ENCODE results near the gene RNF212. TPM values are rescaled to one million over a fixed set of nuclear protein-coding genes. Genes with fewer than 3 reads are reported as not detected.

Gene RNF212
- polyA plus RNA-seq, 4 donors = 10.8 to 16.8 (median 13.0) TPM

DNA sequence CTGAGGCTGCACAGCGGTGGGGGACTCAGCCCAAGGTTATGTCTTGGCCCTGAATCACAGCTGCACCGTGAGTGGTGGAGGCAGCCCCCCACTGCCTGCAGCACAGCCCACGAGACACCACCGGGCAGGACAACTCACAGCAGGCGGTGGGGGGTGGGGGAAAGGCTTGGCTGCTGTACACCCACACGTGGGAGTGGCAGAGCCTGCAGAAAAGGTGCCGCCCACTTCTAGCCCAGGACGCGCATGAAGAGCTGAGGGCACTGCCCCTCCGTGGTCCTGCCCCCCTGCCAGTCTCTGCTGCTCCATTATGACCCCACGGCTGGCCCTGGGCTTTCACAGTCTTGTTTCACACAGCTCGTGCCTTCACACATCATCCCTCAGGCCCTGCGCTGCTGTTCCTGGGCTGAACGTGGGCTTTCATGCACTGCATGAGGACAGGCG lies 61.1 kb downstream of the RNF212 start:
- DNase-seq (ENCODE audit: low read depth in 4 of 4, low spot score in 3 of 4) = no peak

DNA sequence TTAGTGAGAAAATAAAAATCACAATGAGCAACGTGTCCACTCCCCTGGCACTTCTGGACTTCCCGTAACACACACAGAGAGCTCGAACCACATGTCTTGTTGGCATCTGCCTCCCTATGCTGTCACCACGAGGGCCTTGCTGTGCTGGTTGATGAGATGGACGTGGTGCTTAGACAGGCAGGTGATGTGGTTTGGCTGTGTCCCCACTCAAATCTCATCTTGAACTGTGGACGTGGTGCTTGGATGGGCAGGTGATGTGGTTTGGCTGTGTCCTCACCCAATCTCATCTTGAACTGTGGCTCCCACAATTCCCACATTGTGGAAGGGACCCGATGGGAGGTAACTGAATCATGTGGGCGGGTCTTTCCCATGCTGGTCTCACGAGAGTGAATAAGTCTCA lies 61.9 kb downstream of the RNF212 start:
- no peak for DNase-seq (ENCODE audit: low read depth in 4 of 4, low spot score in 3 of 4)

- no peak for DNase-seq (ENCODE audit: low read depth in 4 of 4, low spot score in 3 of 4)
Observed at GRCh38 chr4:1050486-1051213, 62.7 kb downstream of the RNF212 start.

DNA sequence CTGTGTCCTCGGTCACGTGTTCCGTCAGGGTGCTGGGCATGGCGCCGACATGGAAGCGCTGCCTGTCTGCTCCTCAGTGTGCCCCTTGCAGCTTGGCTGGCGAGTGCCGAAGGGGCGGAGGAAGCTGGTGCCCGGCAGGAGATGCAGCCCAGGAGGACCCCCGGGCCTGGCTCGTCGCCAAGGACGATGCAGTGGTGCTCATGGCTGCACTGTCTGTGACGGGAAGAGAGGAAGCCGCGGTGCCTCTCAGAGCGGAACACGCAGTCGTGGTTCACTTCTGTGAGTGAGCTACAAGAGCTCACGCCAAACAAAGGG lies 63.8 kb downstream of the RNF212 start:
- DNase-seq (ENCODE audit: low read depth in 4 of 4, low spot score in 3 of 4) = no peak

DNA sequence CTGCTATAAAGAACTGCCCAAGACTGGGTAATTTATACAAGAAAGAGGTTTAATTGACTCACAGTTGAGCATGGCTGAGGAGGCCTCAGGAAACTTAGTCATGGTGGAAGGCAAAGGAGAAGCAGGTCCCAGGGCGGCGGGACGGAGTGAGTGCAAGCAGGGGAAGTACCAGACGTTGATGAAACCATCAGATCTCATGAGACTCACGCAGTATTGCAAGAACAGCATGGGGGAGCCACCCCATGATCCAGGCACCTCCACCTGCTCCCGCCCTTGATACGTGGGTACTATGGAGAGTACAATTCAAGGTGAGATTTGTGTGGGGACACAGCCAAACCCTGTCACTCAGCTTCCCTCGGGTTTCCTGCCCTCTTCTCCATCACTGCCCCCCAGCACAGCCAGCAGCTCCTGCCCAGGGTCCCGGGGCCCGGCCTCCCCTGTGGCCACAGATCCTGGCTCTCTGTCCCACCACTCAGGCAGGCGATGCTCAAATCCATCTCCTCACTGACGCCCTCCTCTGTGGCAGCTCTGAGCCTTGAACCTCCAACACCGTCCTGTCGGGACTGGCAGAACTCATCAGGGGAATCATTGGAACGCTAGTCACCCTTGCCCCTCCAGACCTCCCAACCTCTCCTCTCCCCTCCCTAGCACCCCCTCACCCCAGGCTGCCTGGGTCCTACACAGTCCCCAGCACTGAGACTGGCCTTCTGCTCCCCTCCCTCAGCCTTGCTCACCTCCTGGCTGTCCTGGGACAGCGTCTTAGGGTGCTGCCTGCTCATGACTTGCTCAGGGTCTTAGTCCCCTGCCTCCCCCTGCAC lies 64.4 kb downstream of the RNF212 start:
- DNase-seq (ENCODE audit: low read depth in 4 of 4, low spot score in 3 of 4) = no peak

- DNase-seq (ENCODE audit: low read depth in 4 of 4, low spot score in 3 of 4) = no peak
Observed at GRCh38 chr4:1047976-1048772, 65.2 kb downstream of the RNF212 start.

GRCh38 chr4:1047106-1047975 lies 66.0 kb downstream of the RNF212 start:
- no peak for DNase-seq (ENCODE audit: low read depth in 4 of 4, low spot score in 3 of 4)

GRCh38 chr4:1046581-1047011 lies 66.8 kb downstream of the RNF212 start:
- DNase-seq (ENCODE audit: low read depth in 4 of 4, low spot score in 3 of 4) = peak in 1 of 4 donors; percentile 49

- no peak for DNase-seq (ENCODE audit: low read depth in 4 of 4, low spot score in 3 of 4)
Observed at GRCh38 chr4:1045595-1046201, 67.7 kb downstream of the RNF212 start.

DNA sequence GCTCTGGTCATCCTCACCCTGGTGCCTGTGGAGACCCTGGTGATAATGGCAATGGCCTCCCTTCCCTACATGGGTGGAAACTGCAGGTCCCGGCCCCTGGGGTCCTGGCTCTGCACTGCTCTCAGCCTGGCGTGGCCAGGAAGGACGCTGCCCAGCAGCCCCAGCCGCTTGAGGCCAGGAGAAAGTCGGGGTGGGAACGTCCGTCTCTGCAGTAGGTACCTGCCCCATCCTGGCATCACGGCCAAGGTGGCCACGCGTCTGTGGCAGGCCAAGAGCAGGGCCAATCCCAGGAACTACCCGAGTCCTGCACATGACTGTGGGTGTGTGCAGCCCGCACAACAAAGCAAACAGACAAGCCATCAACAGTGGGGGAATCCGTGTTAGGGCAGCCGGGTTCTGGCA lies 68.2 kb downstream of the RNF212 start:
- DNase-seq (ENCODE audit: low read depth in 4 of 4, low spot score in 3 of 4) = no peak

DNA sequence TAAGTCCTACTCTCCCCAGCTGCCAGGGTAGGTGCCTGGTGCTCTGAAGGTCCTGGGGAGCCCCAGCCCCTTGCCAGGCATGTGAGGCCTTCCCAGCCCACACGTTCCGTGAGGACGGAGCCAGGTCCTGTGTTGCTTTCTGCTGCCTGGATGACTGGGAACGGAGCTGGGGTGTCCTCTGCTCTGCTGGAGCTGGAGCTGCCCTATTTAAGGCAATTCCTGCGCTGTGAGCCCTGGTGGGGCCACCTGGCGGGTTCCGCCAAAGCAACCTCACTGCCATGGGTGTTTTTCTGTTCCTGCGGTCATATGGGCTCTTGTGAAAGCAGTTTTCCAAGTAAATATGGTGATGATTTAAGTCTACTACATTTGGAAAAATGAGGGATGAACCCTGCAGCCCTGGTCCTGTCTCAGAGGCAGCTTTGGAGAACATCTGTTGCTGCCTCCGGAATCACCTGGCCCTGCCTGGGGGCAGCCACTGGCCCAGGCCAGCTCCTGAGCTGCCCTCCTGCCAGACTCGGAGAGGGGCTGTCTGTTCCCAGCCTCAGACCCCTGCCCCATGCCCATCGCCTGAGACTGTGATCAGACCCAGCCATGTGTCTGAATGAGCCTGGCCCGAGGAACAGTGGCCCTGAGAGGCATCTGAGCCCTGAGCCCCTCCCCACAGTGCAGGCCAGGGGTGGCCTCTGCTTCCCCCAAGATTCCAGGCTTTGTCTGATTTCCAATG lies 68.7 kb downstream of the RNF212 start:
- DNase-seq (ENCODE audit: low read depth in 4 of 4, low spot score in 3 of 4) = no peak

DNA sequence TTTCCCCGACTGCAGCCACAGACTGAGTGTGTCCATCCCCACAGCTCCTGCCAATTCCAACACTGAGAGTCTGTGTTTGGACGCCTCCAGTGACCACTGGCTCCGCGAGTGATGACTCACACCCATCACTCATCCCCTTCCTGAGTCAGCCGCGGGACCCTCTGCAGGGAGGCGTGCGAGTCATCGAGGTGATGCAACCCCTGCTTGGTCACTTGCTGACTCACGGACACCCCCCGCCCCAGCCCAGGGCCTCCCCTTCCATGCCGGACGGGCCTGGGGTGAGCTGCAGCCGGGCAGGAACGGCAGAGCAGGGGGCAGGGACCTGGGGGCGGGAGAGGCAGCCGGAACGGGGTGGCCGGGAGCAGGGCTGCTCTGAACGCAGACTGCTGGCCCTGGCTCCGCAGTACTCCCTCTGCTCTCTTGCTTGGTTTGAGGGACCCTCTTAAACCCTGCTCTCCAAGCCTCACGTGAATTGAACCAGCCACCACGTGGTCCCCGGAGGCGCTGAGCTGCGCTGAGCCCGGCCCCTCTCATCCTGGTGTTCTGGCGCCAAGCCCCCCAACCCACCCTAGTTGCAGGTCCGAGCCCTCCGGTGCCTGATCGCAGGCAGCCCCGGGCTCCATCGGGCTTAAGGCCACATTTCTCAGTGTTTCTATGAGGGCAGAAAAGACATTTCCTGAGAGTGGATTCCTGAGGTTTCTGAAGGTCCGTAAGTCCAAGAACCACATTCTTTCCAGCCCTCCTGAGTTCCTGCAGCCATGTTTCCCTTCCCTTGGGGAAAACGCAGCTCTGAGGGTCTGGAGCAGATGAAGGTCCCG lies 69.5 kb downstream of the RNF212 start:
- no peak for DNase-seq (ENCODE audit: low read depth in 4 of 4, low spot score in 3 of 4)

DNA sequence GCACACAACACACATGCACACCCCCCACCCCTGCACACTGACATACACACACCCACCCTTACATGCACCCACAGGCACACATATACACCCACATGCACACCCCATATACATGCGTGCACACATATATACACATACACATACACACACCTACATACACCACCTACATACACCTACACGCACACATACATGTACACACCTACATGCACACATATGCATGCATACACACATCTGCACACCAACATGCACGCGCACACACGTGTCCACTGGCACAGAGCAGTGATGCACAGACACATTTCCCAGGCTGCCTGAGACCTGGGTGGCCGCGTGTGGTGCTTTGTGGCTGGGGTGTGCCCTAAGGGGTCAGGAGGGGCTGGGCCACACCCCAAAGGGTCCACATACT lies 70.2 kb downstream of the RNF212 start:
- DNase-seq (ENCODE audit: low read depth in 4 of 4, low spot score in 3 of 4) = no peak

DNA sequence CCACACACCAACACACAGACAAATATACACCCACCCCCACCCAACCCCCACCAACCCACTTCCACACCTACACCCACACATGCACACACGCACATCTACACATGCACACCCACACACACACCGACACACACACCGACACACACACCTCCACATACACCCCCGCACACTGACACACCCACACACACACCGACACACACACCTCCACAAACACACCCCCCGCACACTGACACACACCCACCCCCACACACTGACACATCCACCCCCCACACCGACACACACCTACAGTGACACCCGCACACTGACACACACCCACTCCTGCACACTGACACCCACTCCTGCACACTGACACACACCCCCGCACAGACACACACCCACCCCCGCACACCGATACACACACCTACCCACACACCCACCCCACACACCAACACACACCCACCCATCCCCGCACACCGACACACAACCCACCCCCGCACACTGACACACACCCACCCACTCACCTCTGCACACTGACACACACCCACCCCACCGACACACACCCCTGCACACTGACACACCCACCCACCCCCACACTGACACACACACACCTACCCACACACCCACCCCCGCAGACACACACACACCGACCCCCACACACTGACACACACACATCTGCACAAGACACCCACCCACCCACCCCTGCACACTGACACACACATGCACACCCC lies 70.9 kb downstream of the RNF212 start:
- DNase-seq (ENCODE audit: low read depth in 4 of 4, low spot score in 3 of 4) = no peak

- no peak for DNase-seq (ENCODE audit: low read depth in 4 of 4, low spot score in 3 of 4)
Observed at GRCh38 chr4:1041936-1042330, 71.4 kb downstream of the RNF212 start.

GRCh38 chr4:1041147-1041935 lies 72.0 kb downstream of the RNF212 start:
- peak in 1 of 4 donors; percentile 47 for DNase-seq (ENCODE audit: low read depth in 4 of 4, low spot score in 3 of 4)
